GM12878 (cell line): ENCODE results near the gene MSI2. TPM values are rescaled to one million over a fixed set of nuclear protein-coding genes. Genes with fewer than 3 reads are reported as not detected.

Source experiments
- ATAC-seq: fragments of 200-7000 bp; cut with Tn5 transposase; 3 replicates; pipeline ENCODE4 v1.9.1; 2020; ENCODE audit warnings: mild to moderate bottlenecking, moderate library complexity
- BruUV-seq: library from RNA; stranded (reverse); fragments of 400-500 nt; replicated peaks from 2 replicates; lab custom pipeline; 2021; lab: Mats Ljungman, UMichigan
- CTCF ChIA-PET: fragments of 300-600 bp; sonication (Branson Sonifier 250); formaldehyde crosslinking; extraction: SDS; loops from one replicate; lab custom pipeline; 2021; ENCODE audit warnings: inconsistent platforms; lab: Yijun Ruan, JAX
- POLR2A ChIA-PET: fragments of 350-600 bp; formaldehyde crosslinking; extraction: SDS; loops from one replicate; lab custom pipeline; 2021; ENCODE audit warnings: inconsistent platforms; lab: Charles Lee
- RAD21 ChIA-PET: fragments of 300-600 bp; sonication (Branson Sonifier 250); formaldehyde crosslinking; loops from one replicate; lab custom pipeline; 2023; ENCODE audit warnings: antibody characterized with exemption; ENCODE audit not compliant: unreplicated experiment; lab: Charles Lee
- SMC1A ChIA-PET: fragments of 300-600 bp; sonication (Branson Sonifier 250); formaldehyde crosslinking; loops from one replicate; lab custom pipeline; 2023; ENCODE audit not compliant: unreplicated experiment, uncharacterized antibody; lab: Charles Lee
- DNase-seq: peaks from one replicate; pipeline ENCODE4 v3.0.0-alpha.2; 2011; ENCODE audit warnings: low read depth, low spot score
- FAIRE-seq: peaks from 3 replicates; lab custom pipeline; 2011; peaks lifted over from hg19 to GRCh38; lab: Jason Lieb, UNC
- H2AFZ ChIP-seq: 2 replicates; pipeline ENCODE4 v1.6.0; 2011; ENCODE audit warnings: low read depth, low read length, control low read depth; ENCODE audit not compliant: control insufficient read depth
- H3K27ac ChIP-seq: 2 replicates; pipeline ENCODE4 v1.5.1; 2011; ENCODE audit warnings: control low read depth; ENCODE audit not compliant: control insufficient read depth, insufficient read depth
- H3K27me3 ChIP-seq, 2 experiments: replicated peaks in 1 of 2; 2 replicates each; pipeline versions ENCODE4 v1.6.0 to v1.6.1; 2011; ENCODE audit warnings: low read length in 1 of 2; ENCODE audit not compliant: control insufficient read depth in 2 of 2, insufficient read depth in 2 of 2
- H3K36me3 ChIP-seq, 2 experiments: 2 replicates each; pipeline ENCODE4 v1.5.1; 2011; ENCODE audit warnings: low read length in 1 of 2; ENCODE audit not compliant: control insufficient read depth in 2 of 2, insufficient read depth in 2 of 2
- H3K4me1 ChIP-seq: 2 replicates; pipeline ENCODE4 v1.6.1; 2011; ENCODE audit warnings: mild to moderate bottlenecking, low read length, moderate library complexity, mixed read lengths; ENCODE audit not compliant: control insufficient read depth, insufficient read depth
- H3K4me2 ChIP-seq: 2 replicates; pipeline ENCODE4 v1.6.0; 2011; ENCODE audit warnings: control low read depth; ENCODE audit not compliant: control insufficient read depth, insufficient read depth
- H3K4me3 ChIP-seq: fragments of 200-600 bp; sonication (generic); 2 replicates; pipeline ENCODE4 v1.5.1; 2016
- H3K79me2 ChIP-seq: 2 replicates; pipeline ENCODE4 v1.6.0; 2011; ENCODE audit warnings: low read length; ENCODE audit not compliant: control insufficient read depth, insufficient read depth
- H3K9ac ChIP-seq: 2 replicates; pipeline ENCODE4 v1.8.0; 2011; ENCODE audit warnings: low read length, control low read depth, mixed read lengths; ENCODE audit not compliant: control insufficient read depth, insufficient read depth
- H3K9me3 ChIP-seq: replicated peaks from 3 replicates; pipeline ENCODE4 v1.5.1; 2011; ENCODE audit warnings: mild to moderate bottlenecking, low read length; ENCODE audit not compliant: control insufficient read depth, insufficient read depth
- H4K20me1 ChIP-seq: 2 replicates; pipeline ENCODE4 v1.6.0; 2011; ENCODE audit not compliant: control insufficient read depth, insufficient read depth
- ATF7 ChIP-seq: fragments of 450-650 bp; IDR thresholded peaks from 2 replicates; pipeline ENCODE4 v1.6.1; 2016; ENCODE audit warnings: low read depth, mild to moderate bottlenecking
- CBX5 ChIP-seq: sonication (generic); IDR thresholded peaks from 2 replicates; pipeline ENCODE4 v1.6.1; 2016; ENCODE audit warnings: low read depth, moderate library complexity, mild to moderate bottlenecking, inconsistent platforms
- EP300 ChIP-seq, 2 experiments: fragments of 150-350 bp in 1 of 2; IDR thresholded peaks; 2 replicates each; pipeline ENCODE4 v1.6.1; 2011 to 2012; ENCODE audit warnings: low read depth in 2 of 2, low read length in 2 of 2, borderline replicate concordance in 1 of 2, improper control_type of control experiment in 1 of 2, inconsistent platforms in 1 of 2; ENCODE audit not compliant: control insufficient read depth in 1 of 2
- MLLT1 ChIP-seq: fragments of 450-650 bp; IDR thresholded peaks from 2 replicates; pipeline ENCODE4 v1.6.1; 2016; ENCODE audit warnings: mild to moderate bottlenecking
- NR2F1 ChIP-seq: fragments of 450-650 bp; conservative IDR thresholded peaks from 2 replicates; pipeline ENCODE4 v1.6.1; 2017; ENCODE audit warnings: mild to moderate bottlenecking
- PKNOX1 ChIP-seq: fragments of 450-650 bp; IDR thresholded peaks from 2 replicates; pipeline ENCODE4 v1.6.1; 2016; ENCODE audit warnings: mild to moderate bottlenecking
- POU2F2 ChIP-seq: IDR thresholded peaks from 3 replicates; pipeline ENCODE4 v1.6.1; 2011; ENCODE audit warnings: low read depth, mild to moderate bottlenecking, low read length, borderline replicate concordance
- SIX5 ChIP-seq: IDR thresholded peaks from 2 replicates; pipeline ENCODE4 v1.6.1; 2011; ENCODE audit warnings: mild to moderate bottlenecking, low read depth, low read length, moderate library complexity; ENCODE audit not compliant: severe bottlenecking
- WGBS: methylation state at CpG from one replicate; pipeline ENCODE4 v1.1.6; 2016; ENCODE audit warnings: low lambda C conversion rate; ENCODE audit not compliant: insufficient replicate concordance, insufficient coverage; ENCODE audit errors: missing lambda C conversion rate; 5-methylcytosine and 5-hydroxymethylcytosine counted together
- in situ Hi-C: fragments of 300-500 bp; cut with MboI; formaldehyde crosslinking; loops from 9 replicates; pipeline ENCODE4 v1.14.3; 2018; ENCODE audit warnings: mixed read lengths
- intact Hi-C: fragments of 100-400 bp; cut with micrococcal nuclease; formaldehyde crosslinking; loops from one replicate; pipeline ENCODE4 v1.14.2; 2022; ENCODE audit not compliant: unreplicated experiment
- polyA plus RNA-seq, 11 experiments: library from polyadenylated mRNA; depleted of rRNA in 4 of 11; unstranded in 6 of 11; stranded (reverse) in 5 of 11; fragments of >200 nt; fragmentation: Nextera tagmentation in 4 of 11; fragmentation: Illumina TruSeq in 1 of 11; extraction: Ambion mirVana in 4 of 11; extraction: Trizol in 1 of 11; gene quantifications; 1 replicate in 1 of 11; 2 replicates in 10 of 11; pipeline versions ENCODE4 v1.2.1 to v1.2.3, GENCODE V29; 2011 to 2016; ENCODE audit warnings: inconsistent platforms in 2 of 11, missing spikeins in 2 of 11, low read depth in 1 of 11
- total RNA-seq, 4 experiments: library from RNA; depleted of rRNA in 3 of 4; stranded (reverse); fragments of >200 nt in 3 of 4; fragmentation: Illumina TruSeq in 1 of 4; extraction: Trizol in 1 of 4; gene quantifications; 2 replicates each; pipeline versions ENCODE4 v1.2.1 to v1.2.3, GENCODE V29; 2013 to 2021
- TF ChIP-seq, protein P1 (sequence below): fragments of 450-650 bp; IDR thresholded peaks from 2 replicates; pipeline ENCODE4 v1.6.1; 2017; ENCODE audit warnings: mild to moderate bottlenecking, moderate library complexity

Gene MSI2
- total and polyA plus RNA-seq, 10 of the 15 experiments (the other 5 are each of a cell fraction or from before 2014, with no cell fraction given): 6.1 to 76.1 (median 42.0) TPM

GRCh38 chr17:57536789-57537523 is 280.6 kb downstream of the MSI2 start (continued):
- TF ChIP-seq MLLT1: no peak
- TF ChIP-seq CBX5: no peak
- TF ChIP-seq POU2F2: no peak
- TF ChIP-seq PKNOX1: no peak

DNA sequence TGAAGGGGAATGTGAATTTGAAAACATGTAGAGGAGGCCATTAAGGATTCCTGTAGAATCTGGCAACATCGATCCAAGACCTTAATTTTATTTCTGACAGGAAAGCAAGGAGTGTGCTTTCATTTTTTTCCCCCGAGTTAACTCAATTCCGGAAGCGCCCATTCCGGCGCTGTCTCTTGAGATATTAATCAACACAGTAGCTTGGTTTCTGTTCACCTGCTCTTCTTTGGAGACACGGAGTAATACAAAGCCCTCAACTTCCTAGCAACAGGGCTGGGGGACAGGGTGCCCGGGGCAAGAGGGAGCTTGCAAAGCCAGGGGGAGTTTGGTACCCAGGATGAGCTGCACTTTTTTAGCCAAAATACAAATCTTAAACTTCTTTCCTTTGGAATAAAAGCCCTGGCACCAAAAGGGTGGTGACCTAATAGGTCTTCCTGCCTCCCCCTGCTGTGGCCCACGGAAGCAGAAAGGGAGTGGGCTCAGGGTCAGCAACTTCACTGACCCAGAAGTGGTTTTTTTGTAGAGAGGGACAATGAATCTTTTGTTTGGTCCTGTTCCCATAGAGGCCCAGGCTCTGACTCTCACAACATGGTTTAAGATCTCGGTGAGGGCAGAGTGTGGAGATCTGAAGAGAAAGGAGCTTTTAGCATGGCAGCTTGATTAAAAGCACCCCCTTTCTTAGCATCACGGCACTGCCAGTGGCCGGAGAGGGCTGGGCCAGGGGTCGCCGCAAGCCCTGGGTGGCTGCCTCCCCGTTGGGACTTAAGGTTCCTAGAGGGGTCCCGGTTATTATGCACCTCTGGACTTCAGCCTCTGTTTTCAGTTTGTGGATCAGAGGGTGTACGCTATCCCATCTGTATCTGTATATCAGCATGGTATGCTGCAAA is 281.4 kb downstream of the MSI2 start:
- RAD21 ChIA-PET: interaction anchor here (0.6 to 1.3 kb wide), 5 partner anchors 11 to 317 kb away, joined by 3 to 5 read pairs (median 3); no protein-coding TSS in a partner anchor

More for the DNA sequence above, 281.4 kb downstream of the MSI2 start:
- peaks cover 44% of the 10 kb centered on the region for H3K4me1 ChIP-seq
- peak; percentile 68 for TF ChIP-seq NR2F1
- 0 out of 2 replicates have a peak, but pooled peaks have one; percentile 20 for TF ChIP-seq ATF7
- TF ChIP-seq EP300 (IDR thresholded peaks at IDR 0.05; ENCODE audit: borderline replicate concordance in 1 of 2, control insufficient read depth in 1 of 2, low read depth in 2 of 2, low read length in 2 of 2): 0 out of 4 replicates have a peak, but pooled peaks of 1 of the 2 experiments have one; percentile 15
- TF ChIP-seq, protein P1, sequence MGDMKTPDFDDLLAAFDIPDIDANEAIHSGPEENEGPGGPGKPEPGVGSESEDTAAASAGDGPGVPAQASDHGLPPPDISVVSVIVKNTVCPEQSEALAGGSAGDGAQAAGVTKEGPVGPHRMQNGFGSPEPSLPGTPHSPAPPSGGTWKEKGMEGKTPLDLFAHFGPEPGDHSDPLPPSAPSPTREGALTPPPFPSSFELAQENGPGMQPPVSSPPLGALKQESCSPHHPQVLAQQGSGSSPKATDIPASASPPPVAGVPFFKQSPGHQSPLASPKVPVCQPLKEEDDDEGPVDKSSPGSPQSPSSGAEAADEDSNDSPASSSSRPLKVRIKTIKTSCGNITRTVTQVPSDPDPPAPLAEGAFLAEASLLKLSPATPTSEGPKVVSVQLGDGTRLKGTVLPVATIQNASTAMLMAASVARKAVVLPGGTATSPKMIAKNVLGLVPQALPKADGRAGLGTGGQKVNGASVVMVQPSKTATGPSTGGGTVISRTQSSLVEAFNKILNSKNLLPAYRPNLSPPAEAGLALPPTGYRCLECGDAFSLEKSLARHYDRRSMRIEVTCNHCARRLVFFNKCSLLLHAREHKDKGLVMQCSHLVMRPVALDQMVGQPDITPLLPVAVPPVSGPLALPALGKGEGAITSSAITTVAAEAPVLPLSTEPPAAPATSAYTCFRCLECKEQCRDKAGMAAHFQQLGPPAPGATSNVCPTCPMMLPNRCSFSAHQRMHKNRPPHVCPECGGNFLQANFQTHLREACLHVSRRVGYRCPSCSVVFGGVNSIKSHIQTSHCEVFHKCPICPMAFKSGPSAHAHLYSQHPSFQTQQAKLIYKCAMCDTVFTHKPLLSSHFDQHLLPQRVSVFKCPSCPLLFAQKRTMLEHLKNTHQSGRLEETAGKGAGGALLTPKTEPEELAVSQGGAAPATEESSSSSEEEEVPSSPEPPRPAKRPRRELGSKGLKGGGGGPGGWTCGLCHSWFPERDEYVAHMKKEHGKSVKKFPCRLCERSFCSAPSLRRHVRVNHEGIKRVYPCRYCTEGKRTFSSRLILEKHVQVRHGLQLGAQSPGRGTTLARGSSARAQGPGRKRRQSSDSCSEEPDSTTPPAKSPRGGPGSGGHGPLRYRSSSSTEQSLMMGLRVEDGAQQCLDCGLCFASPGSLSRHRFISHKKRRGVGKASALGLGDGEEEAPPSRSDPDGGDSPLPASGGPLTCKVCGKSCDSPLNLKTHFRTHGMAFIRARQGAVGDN: 0 out of 2 replicates have a peak, but pooled peaks have one; percentile 31
- no peak for TF ChIP-seq SIX5
- H2AFZ ChIP-seq: peak overlapping the region; percentile 28; the same call in 1 of the 2 replicates
- H3K27me3 ChIP-seq: no peaks in the 10 kb centered on the region
- H4K20me1 ChIP-seq: no peaks in the 10 kb centered on the region
- in situ Hi-C loops (no loop called here), intact Hi-C loops (no loop called here)
- no peak for DNase-seq
- H3K4me3 ChIP-seq: peak overlapping the region; percentile 20; the same call in 1 of the 2 replicates
- H3K9ac ChIP-seq: peak overlapping the region; percentile 54
- BruUV-seq: no TSS peak
- H3K4me2 ChIP-seq: peak overlapping the region; percentile 71; the same call in 1 of the 2 replicates
- ChIA-PET SMC1A (interaction anchor here (0.9 to 6.5 kb wide), 14 partner anchors 10 to 296 kb away, joined by 3 to 34 read pairs (median 4); no protein-coding TSS in a partner anchor), CTCF (interaction anchor here (0.6 to 2.9 kb wide), 6 partner anchors 11 to 294 kb away, joined by 3 to 17 read pairs (median 4); no protein-coding TSS in a partner anchor), POLR2A (interaction anchor here (1.4 to 1.8 kb wide), 2 partner anchors 11 to 12 kb away, joined by 6 read pairs; no protein-coding TSS in a partner anchor)
- ATAC-seq: peak; percentile 65
- H3K36me3 ChIP-seq: peaks cover 0 to 11% of the 10 kb centered on the region in 2 experiments
- WGBS: 65% methylated on average over 17 of the region's 17 CpGs
- peak overlapping the region; percentile 68 for H3K27ac ChIP-seq
- no peaks in the 10 kb centered on the region; the same call in 2 of the 3 replicates for H3K9me3 ChIP-seq
- H3K79me2 ChIP-seq: no peaks in the 10 kb centered on the region; the same call in none of the 2 replicates
- peak; percentile 23 for FAIRE-seq
